ENCODE data around the gene MRLN. TPM values are rescaled to one million over a fixed set of nuclear protein-coding genes. Genes with fewer than 3 reads are reported as not detected.

The MRLN gene
- polyA plus RNA-seq, 1 donor from 2014 or later: not detected

DNA sequence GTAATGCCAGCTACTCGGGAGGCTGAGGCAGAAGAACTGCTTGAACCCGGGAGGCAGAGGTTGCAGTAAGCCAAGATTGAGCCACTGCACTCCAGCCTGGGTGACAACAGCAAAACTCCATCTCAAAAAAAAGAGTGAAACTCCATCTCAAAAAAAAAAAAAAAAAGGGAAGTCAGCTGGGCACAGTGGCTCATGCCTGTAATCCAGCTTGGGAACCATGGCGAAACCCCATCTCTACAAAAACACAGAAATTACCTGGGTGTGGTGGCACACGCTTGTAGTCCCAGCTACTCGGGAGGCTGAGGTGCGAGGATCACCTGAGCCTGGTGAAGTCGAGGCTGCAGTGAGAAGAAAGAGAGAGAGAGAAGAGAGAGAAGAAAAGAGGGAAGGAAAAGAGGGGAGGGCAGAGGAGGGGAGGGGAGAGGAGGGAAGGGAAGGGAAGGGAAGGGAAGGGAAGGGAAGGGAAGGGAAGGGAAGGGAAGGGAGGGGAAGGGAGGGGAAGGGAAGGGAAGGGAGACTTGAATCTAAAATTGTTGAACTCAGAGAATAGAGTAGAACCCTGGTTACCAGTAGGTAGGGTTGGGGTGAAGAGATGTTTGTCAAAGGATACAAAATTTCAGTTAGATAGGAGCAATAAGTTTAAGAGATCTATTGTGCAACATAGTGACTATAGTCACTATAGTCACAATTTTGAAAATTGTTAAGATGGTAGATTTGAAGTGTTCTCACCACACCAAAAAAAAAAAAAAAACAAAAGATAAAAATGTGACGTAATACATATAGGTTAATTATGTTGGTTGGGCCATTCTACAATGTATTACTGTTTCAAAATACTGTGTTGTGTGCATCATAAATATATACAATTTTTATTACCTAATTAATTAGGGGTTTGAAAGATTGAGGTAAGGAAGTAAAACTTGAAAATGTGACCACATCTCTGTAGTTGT, 46.1 kb downstream of the MRLN start:
- Histone ChIP-seq H3K27me3 (ENCODE audit: insufficient read depth, low read depth, low read length) (no peaks in the 10 kb centered on the region), H3K9me2 (ENCODE audit: insufficient read depth, low read length) (no peaks in the 10 kb centered on the region), H3K36me3 (ENCODE audit: insufficient read depth, low read length) (peaks cover 9% of the 10 kb centered on the region), H3K27ac (ENCODE audit: low read length) (no peak overlapping the region), H4K20me1 (ENCODE audit: insufficient read depth) (no peaks in the 10 kb centered on the region), H3K79me2 (replicated peaks; ENCODE audit: insufficient read depth, low read length) (peaks cover 33% of the 10 kb centered on the region), H2AFZ (ENCODE audit: low read depth, low read length) (no peak overlapping the region), H3K4me3 (ENCODE audit: low read length) (peak overlapping the region; percentile 96), H3K4me2 (ENCODE audit: low read length) (peak overlapping the region; percentile 99), H3K9ac (ENCODE audit: low read length) (no peak overlapping the region), H3K9me3 (ENCODE audit: low read length) (no peaks in the 10 kb centered on the region), H3F3A (ENCODE audit: insufficient read depth, low read length, poor library complexity, severe bottlenecking) (peaks cover 2% of the 10 kb centered on the region)
- TF ChIP-seq POLR2AphosphoS5 (IDR thresholded peaks at IDR 0.05) (no peak), EZH2 (IDR thresholded peaks at IDR 0.05; ENCODE audit: borderline replicate concordance, insufficient read depth, low read length, poor library complexity, severe bottlenecking) (no peak), RAD21 (conservative IDR thresholded peaks at IDR 0.05) (no peak), EP300 (conservative IDR thresholded peaks at IDR 0.05; ENCODE audit: poor library complexity, severe bottlenecking) (no peak), TAF1 (IDR thresholded peaks at IDR 0.05; ENCODE audit: low read depth) (no peak), CTCF (IDR thresholded peaks at IDR 0.05; ENCODE audit: poor library complexity, severe bottlenecking) (no peak), REST (IDR thresholded peaks at IDR 0.05; ENCODE audit: borderline replicate concordance) (no peak), MXI1 (conservative IDR thresholded peaks at IDR 0.05; ENCODE audit: poor library complexity, severe bottlenecking) (no peak), SMC3 (conservative IDR thresholded peaks at IDR 0.05; ENCODE audit: poor library complexity) (no peak)

- no peak overlapping the region for H3K9ac ChIP-seq (ENCODE audit: low read length)
- H3K9me2 ChIP-seq (ENCODE audit: insufficient read depth, low read length): no peaks in the 10 kb centered on the region
- H3K4me3 ChIP-seq (ENCODE audit: low read length): peak overlapping the region; percentile 45
- peaks cover 2% of the 10 kb centered on the region for H3F3A ChIP-seq (ENCODE audit: insufficient read depth, low read length, poor library complexity, severe bottlenecking)
- H3K9me3 ChIP-seq (ENCODE audit: low read length): no peaks in the 10 kb centered on the region
- no peak overlapping the region for H3K27ac ChIP-seq (ENCODE audit: low read length)
- H3K79me2 ChIP-seq (replicated peaks; ENCODE audit: insufficient read depth, low read length): peaks cover 33% of the 10 kb centered on the region
- peaks cover 17% of the 10 kb centered on the region for H3K36me3 ChIP-seq (ENCODE audit: insufficient read depth, low read length)
- no peaks in the 10 kb centered on the region for H3K27me3 ChIP-seq (ENCODE audit: insufficient read depth, low read depth, low read length)
- H2AFZ ChIP-seq (ENCODE audit: low read depth, low read length): no peak overlapping the region
- TF ChIP-seq MXI1 (conservative IDR thresholded peaks at IDR 0.05; ENCODE audit: poor library complexity, severe bottlenecking) (no peak), EP300 (conservative IDR thresholded peaks at IDR 0.05; ENCODE audit: poor library complexity, severe bottlenecking) (no peak), POLR2AphosphoS5 (IDR thresholded peaks at IDR 0.05) (no peak), REST (IDR thresholded peaks at IDR 0.05; ENCODE audit: borderline replicate concordance) (no peak), SMC3 (conservative IDR thresholded peaks at IDR 0.05; ENCODE audit: poor library complexity) (no peak), TAF1 (IDR thresholded peaks at IDR 0.05; ENCODE audit: low read depth) (no peak), CTCF (IDR thresholded peaks at IDR 0.05; ENCODE audit: poor library complexity, severe bottlenecking) (no peak), RAD21 (conservative IDR thresholded peaks at IDR 0.05) (no peak), EZH2 (IDR thresholded peaks at IDR 0.05; ENCODE audit: borderline replicate concordance, insufficient read depth, low read length, poor library complexity, severe bottlenecking) (no peak)
- H4K20me1 ChIP-seq (ENCODE audit: insufficient read depth): no peaks in the 10 kb centered on the region
- H3K4me2 ChIP-seq (ENCODE audit: low read length): no peak overlapping the region
Measured at GRCh38 chr10:59705931-59706330, 47.3 kb downstream of the MRLN start.

All from neural cell (in vitro differentiated cells).